HFFc6 (cell line): Measurements from ENCODE around the gene IQCE. TPM values are rescaled to one million over a fixed set of nuclear protein-coding genes. Genes with fewer than 3 reads are reported as not detected.

Experiments used
- DNase-seq: peaks from one replicate; pipeline ENCODE4 v3.0.0-alpha.2; 2018
- H3K27ac Mint-ChIP-seq: 2 replicates; pipeline ENCODE4 v1.8.0; 2020; ENCODE audit warnings: mild to moderate bottlenecking, mixed read lengths
- H3K27me3 Mint-ChIP-seq: 2 replicates; pipeline ENCODE4 v1.8.0; 2021; ENCODE audit warnings: mild to moderate bottlenecking, moderate library complexity, mixed read lengths; ENCODE audit not compliant: insufficient read depth
- H3K36me3 Mint-ChIP-seq: 2 replicates; pipeline ENCODE4 v1.8.0; 2021; ENCODE audit warnings: low read depth, mixed read lengths
- H3K4me1 Mint-ChIP-seq: 2 replicates; pipeline ENCODE4 v1.8.0; 2020; ENCODE audit warnings: low read depth, mixed read lengths
- H3K4me3 Mint-ChIP-seq: 2 replicates; pipeline ENCODE4 v1.8.0; 2020; ENCODE audit warnings: mild to moderate bottlenecking, moderate library complexity, mixed read lengths
- H3K9me3 Mint-ChIP-seq: 2 replicates; pipeline ENCODE4 v1.8.0; 2020; ENCODE audit warnings: mild to moderate bottlenecking, mixed read lengths
- CTCF ChIP-seq: fragments of 200-600 bp; sonication (generic); IDR thresholded peaks from 2 replicates; pipeline ENCODE4 v1.5.0; 2021; ENCODE audit warnings: antibody characterized with exemption, mild to moderate bottlenecking
- total RNA-seq, 6 experiments: library from RNA; stranded (reverse); fragmentation: NEBNext Ultra II Directional; extraction: Animal tissue kit (Norgen Biotek cat#: 25700); gene quantifications; 2 replicates in 1 of 6; 3 replicates in 5 of 6; pipeline ENCODE4 v1.2.3, GENCODE V29; 2021

Gene IQCE
- total RNA-seq, 6 experiments from 2014 or later, result 14.9 to 18.1 (median 17.0) TPM

- Mint-ChIP-seq H3K27me3 (peaks cover 3% of the 10 kb centered on the region), H3K36me3 (no peaks in the 10 kb centered on the region), H3K4me1 (peaks cover 12% of the 10 kb centered on the region; the same call in 1 of the 2 replicates), H3K4me3 (no peak overlapping the region), H3K9me3 (no peaks in the 10 kb centered on the region), H3K27ac (no peak overlapping the region)
- DNase-seq, result no peak
- no peak for TF ChIP-seq CTCF
Measured at GRCh38 chr7:2611922-2612321, 53.1 kb downstream of the IQCE start.

- DNase-seq, result no peak
- TF ChIP-seq CTCF, result no peak
- Mint-ChIP-seq H3K4me1 (peaks cover 12% of the 10 kb centered on the region; the same call in 1 of the 2 replicates), H3K27ac (no peak overlapping the region), H3K4me3 (no peak overlapping the region), H3K9me3 (no peaks in the 10 kb centered on the region), H3K36me3 (no peaks in the 10 kb centered on the region), H3K27me3 (peaks cover 7% of the 10 kb centered on the region)
Measured at GRCh38 chr7:2612445-2613097, 53.8 kb downstream of the IQCE start.

- Mint-ChIP-seq H3K9me3 (no peaks in the 10 kb centered on the region), H3K36me3 (no peaks in the 10 kb centered on the region), H3K27me3 (peaks cover 7% of the 10 kb centered on the region), H3K4me1 (peaks cover 12% of the 10 kb centered on the region; the same call in 1 of the 2 replicates), H3K4me3 (no peak overlapping the region), H3K27ac (no peak overlapping the region)
- TF ChIP-seq CTCF, result no peak
- DNase-seq, result no peak
Measured at GRCh38 chr7:2613098-2613930, 54.5 kb downstream of the IQCE start.

GRCh38 chr7:2613931-2614600 lies 55.3 kb downstream of the IQCE start:
- no peak for DNase-seq
- Mint-ChIP-seq H3K4me1 (peaks cover 18% of the 10 kb centered on the region), H3K36me3 (no peaks in the 10 kb centered on the region), H3K27me3 (peaks cover 8% of the 10 kb centered on the region), H3K9me3 (no peaks in the 10 kb centered on the region), H3K4me3 (no peak overlapping the region), H3K27ac (no peak overlapping the region)
- TF ChIP-seq CTCF, result no peak

GRCh38 chr7:2614631-2615330 lies 56.0 kb downstream of the IQCE start:
- peak overlapping the region; percentile 21; the same call in 1 of the 2 replicates for H3K4me3 Mint-ChIP-seq
- H3K4me1 Mint-ChIP-seq, result peaks cover 24% of the 10 kb centered on the region
- no peak overlapping the region for H3K27ac Mint-ChIP-seq
- no peak for TF ChIP-seq CTCF
- peaks cover 8% of the 10 kb centered on the region for H3K27me3 Mint-ChIP-seq
- no peak for DNase-seq
- no peaks in the 10 kb centered on the region for H3K36me3 Mint-ChIP-seq
- no peaks in the 10 kb centered on the region for H3K9me3 Mint-ChIP-seq
